Urinary bladder (tissue), 4 donors: Measurements from ENCODE around the gene ZNF727. TPM values are rescaled to one million over a fixed set of nuclear protein-coding genes. Genes with fewer than 3 reads are reported as not detected.
"Not testable (repeated sequence)": the region's sequence is repeated elsewhere in the genome, so short reads cannot be mapped to it uniquely, and the experiment has no call there.

ENCODE experiments used
- DNase-seq: peaks from one replicate; pipeline ENCODE4 v3.0.0-alpha.2; 2015; ENCODE audit errors: extremely low spot score
- H3K27ac ChIP-seq: one replicate; pipeline ENCODE4 v1.5.1; 2013; ENCODE audit warnings: low read depth, mild to moderate bottlenecking, moderate library complexity
- H3K36me3 ChIP-seq: one replicate; pipeline ENCODE4 v1.6.1; 2013; ENCODE audit warnings: mild to moderate bottlenecking, moderate library complexity; ENCODE audit not compliant: insufficient read depth
- H3K4me1 ChIP-seq: one replicate; pipeline ENCODE4 v1.6.1; 2013; ENCODE audit warnings: mild to moderate bottlenecking, moderate library complexity; ENCODE audit not compliant: insufficient read depth
- H3K4me3 ChIP-seq: one replicate; pipeline ENCODE4 v1.5.1; 2013; ENCODE audit warnings: low read depth, low read length
- WGBS: extraction: QIAGEN DNeasy Blood & Tissue Kit; methylation state at CpG from one replicate; pipeline ENCODE4 v1.1.7; 2013; 5-methylcytosine and 5-hydroxymethylcytosine counted together
- polyA plus RNA-seq: library from polyadenylated mRNA; stranded (reverse); fragments of 200-250 nt; gene quantifications from one replicate; pipeline ENCODE4 v1.2.3, GENCODE V29; 2013
- total RNA-seq: library from RNA; depleted of rRNA; stranded (reverse); fragments of >200 nt; gene quantifications from one replicate; pipeline ENCODE4 v1.2.3, GENCODE V29; 2014
- donor health status: healthy with polysubstance abuse.
- donor health status: healthy.

ZNF727 gene
- total RNA-seq (0.32 TPM), polyA plus RNA-seq (0.16 TPM)

GRCh38 chr7:64045301-64046040 lies at the start of gene ZNF727:
TSS of gene ZNF727 (plus strand) at chr7:64045434. CDS start at chr7:64045622, 188 bp downstream.
- no peak for DNase-seq
- no peaks in the 10 kb centered on the region for H3K36me3 ChIP-seq
- H3K27ac ChIP-seq, result peak within 1 kb of the TSS; percentile 91
- 12% methylated on average over 33 of the region's 33 CpGs for WGBS
- no peaks in the 10 kb centered on the region for H3K4me1 ChIP-seq
- peak within 1 kb of the TSS; percentile 52 for H3K4me3 ChIP-seq

DNA sequence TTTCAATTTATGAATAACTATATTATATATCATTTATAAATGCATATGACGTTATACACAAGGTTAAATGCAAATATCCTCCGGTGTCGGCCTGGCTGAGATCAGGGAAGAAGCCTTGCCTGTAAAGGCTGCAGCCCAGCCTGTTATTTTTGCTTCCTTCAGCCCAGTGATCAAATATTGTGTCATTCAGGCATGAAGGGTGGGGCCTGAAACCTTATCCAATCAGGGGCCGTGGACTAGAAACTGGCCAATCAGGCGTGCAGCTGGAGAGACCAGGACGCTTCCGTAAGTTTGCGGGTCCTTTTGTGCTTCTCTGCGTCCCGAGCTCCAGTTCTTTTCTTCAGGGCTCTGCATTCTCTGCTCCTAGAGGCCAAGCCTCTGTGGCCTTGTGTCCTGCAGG lies 46.7 kb upstream of the ZNF727 start, which contains the start of gene ZNF722:
Gene ZNF722 (plus strand): TSS at position 301 of the 400 bp plus-strand sequence. CDS start 113 bp downstream, outside the sequence.
- DNase-seq, result no peak
- Histone ChIP-seq H3K27ac (no peak within 1 kb of the TSS), H3K4me3 (no peak within 1 kb of the TSS), H3K36me3 (no peaks in the 10 kb centered on the region), H3K4me1 (no peaks in the 10 kb centered on the region)
- WGBS, result 88% methylated on average over 10 of the region's 10 CpGs

- DNase-seq, H3K4me3 ChIP-seq, H3K27ac ChIP-seq, H3K36me3 ChIP-seq, H3K4me1 ChIP-seq: not testable (repeated sequence)
- WGBS, result 62% methylated on average over 2 of the region's 2 CpGs
These were observed 29.7 kb upstream of the ZNF727 start for GRCh38 chr7:64015496-64015895.

- Histone ChIP-seq H3K36me3 (no peaks in the 10 kb centered on the region), H3K27ac (no peak overlapping the region), H3K4me3 (no peak overlapping the region), H3K4me1 (no peaks in the 10 kb centered on the region)
- no peak for DNase-seq
- WGBS, result 77% methylated on average over 3 of the region's 3 CpGs
These were observed 9.8 kb upstream of the ZNF727 start for GRCh38 chr7:64035388-64035787.

DNA sequence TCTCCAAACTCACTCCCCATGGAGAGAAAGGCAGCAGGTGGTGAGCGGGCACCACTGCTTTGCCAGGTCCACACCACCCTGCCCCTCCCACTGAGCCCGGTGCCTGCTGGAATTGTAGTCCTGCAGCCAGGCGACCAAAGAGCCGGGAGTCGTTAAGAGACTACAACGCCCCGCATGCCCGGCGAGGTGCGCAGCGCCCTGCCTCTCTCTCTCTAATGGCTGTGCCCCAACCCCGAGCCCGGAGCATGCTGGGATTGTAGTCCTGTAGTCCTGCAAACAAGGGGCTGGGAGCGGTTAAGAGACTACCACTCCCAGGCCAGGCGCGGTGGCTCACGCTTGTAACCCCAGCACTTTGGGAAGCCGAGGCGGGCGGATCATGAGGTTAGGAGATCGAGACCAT lies 8.1 kb upstream of the ZNF727 start:
- 24% methylated on average over 21 of the region's 21 CpGs for WGBS
- no peak for DNase-seq
- Histone ChIP-seq H3K27ac (no peak overlapping the region), H3K4me3 (no peak overlapping the region), H3K36me3 (no peaks in the 10 kb centered on the region), H3K4me1 (no peaks in the 10 kb centered on the region)

GRCh38 chr7:64046041-64046389 lies 781 bp downstream of the ZNF727 start:
- DNase-seq, result no peak
- 28% methylated on average over 12 of the region's 12 CpGs for WGBS
- Histone ChIP-seq H3K27ac (no peak overlapping the region), H3K4me3 (peak overlapping the region; percentile 52), H3K4me1 (no peaks in the 10 kb centered on the region), H3K36me3 (no peaks in the 10 kb centered on the region)

DNA sequence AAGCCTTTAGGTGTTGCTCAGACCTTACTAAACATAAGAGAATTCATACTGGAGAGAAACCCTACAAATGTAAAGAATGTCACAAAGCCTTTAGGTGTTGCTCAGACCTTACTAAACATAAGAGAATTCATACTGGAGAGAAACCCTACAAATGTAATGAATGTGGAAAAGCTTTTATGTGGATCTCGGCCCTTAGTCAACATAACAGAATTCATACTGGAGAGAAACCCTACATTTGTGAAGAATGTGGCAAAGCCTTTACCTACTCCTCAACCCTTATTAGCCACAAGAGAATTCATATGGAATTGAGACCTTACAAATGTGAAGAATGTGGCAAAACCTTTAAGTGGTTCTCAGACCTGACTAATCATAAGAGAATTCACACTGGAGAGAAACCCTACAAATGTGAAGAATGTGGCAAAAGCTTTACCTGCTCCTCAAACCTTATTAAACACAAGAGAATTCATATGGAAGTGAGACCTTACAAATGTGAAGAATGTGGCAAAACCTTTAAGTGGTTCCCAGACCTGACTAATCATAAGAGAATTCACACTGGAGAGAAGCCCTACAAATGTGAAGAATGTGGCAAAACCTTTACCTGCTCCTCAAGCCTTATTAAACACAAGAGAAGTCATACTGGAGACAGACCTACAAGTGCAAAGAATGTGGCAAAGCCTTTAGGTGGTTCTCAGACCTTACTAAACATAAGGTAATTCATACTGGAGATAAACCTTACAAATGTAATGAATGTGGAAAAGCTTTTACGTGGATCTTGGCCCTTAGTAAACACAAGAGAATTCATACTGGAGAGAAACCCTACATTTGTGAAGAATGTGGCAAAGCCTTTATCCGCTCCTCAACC lies 32.8 kb downstream of the ZNF727 start:
- WGBS, result 81% methylated on average over 3 of the region's 3 CpGs
- H3K27ac ChIP-seq, DNase-seq, H3K4me3 ChIP-seq, H3K36me3 ChIP-seq, H3K4me1 ChIP-seq: not testable (repeated sequence)

- DNase-seq, result no peak
- Histone ChIP-seq H3K4me1 (no peaks in the 10 kb centered on the region), H3K27ac (no peak overlapping the region), H3K36me3 (no peaks in the 10 kb centered on the region), H3K4me3 (no peak overlapping the region)
- WGBS, result 93% methylated on average over 2 of the region's 2 CpGs
These were observed 33.4 kb downstream of the ZNF727 start for GRCh38 chr7:64078699-64078994.

- no peak overlapping the region for H3K27ac ChIP-seq
- no peaks in the 10 kb centered on the region for H3K4me1 ChIP-seq
- DNase-seq, result no peak
- 54% methylated on average over 3 of the region's 3 CpGs for WGBS
- no peak overlapping the region for H3K4me3 ChIP-seq
- no peaks in the 10 kb centered on the region for H3K36me3 ChIP-seq
These were observed 42.3 kb downstream of the ZNF727 start for GRCh38 chr7:64087501-64087900.

- 81% methylated on average over 5 of the region's 5 CpGs for WGBS
- H3K36me3 ChIP-seq, H3K27ac ChIP-seq, H3K4me1 ChIP-seq, DNase-seq, H3K4me3 ChIP-seq: not testable (repeated sequence)
These were observed 43.6 kb downstream of the ZNF727 start for GRCh38 chr7:64088863-64089262.

Other genes with a start within 250 kb of the ZNF727 start
- not detected for gene ZNF722, start 46.6 kb upstream of the ZNF727 start, total RNA-seq
- not detected for gene ZNF722, start 46.6 kb upstream of the ZNF727 start, polyA plus RNA-seq
- gene ZNF735, start 161.8 kb downstream of the ZNF727 start, total RNA-seq, result not detected
- not detected for gene ZNF735, start 161.8 kb downstream of the ZNF727 start, polyA plus RNA-seq
- gene ZNF679, start 183.0 kb downstream of the ZNF727 start, total RNA-seq, result not detected
- not detected for gene ZNF679, start 183.0 kb downstream of the ZNF727 start, polyA plus RNA-seq